ENCODE measurements around the gene SPIB.
"Not testable (repeated sequence)": the region's sequence is repeated elsewhere in the genome, so short reads cannot be mapped to it uniquely, and the experiment has no call there.

SPIB gene

GRCh38 chr19:50437862-50438449, 19.2 kb downstream of the SPIB start:
- no peak for DNase-seq (ENCODE audit: low read depth in 3 of 3)

GRCh38 chr19:50439130-50439529, 20.4 kb downstream of the SPIB start:
- DNase-seq (ENCODE audit: low read depth in 3 of 3) = not testable (repeated sequence)

GRCh38 chr19:50444059-50444458, 25.3 kb downstream of the SPIB start:
- no peak for DNase-seq (ENCODE audit: low read depth in 3 of 3)

- no peak for DNase-seq (ENCODE audit: low read depth in 3 of 3)
These were observed 28.3 kb downstream of the SPIB start for GRCh38 chr19:50447053-50447452.

GRCh38 chr19:50447750-50448149, 29.0 kb downstream of the SPIB start:
- no peak for DNase-seq (ENCODE audit: low read depth in 3 of 3)

- no peak for DNase-seq (ENCODE audit: low read depth in 3 of 3)
These were observed 30.6 kb downstream of the SPIB start for GRCh38 chr19:50449236-50449899.

GRCh38 chr19:50450369-50451222, 31.9 kb downstream of the SPIB start:
- DNase-seq (ENCODE audit: low read depth in 3 of 3) = no peak

- DNase-seq (ENCODE audit: low read depth in 3 of 3) = no peak
These were observed 32.4 kb downstream of the SPIB start for GRCh38 chr19:50451223-50451534.

- no peak for DNase-seq (ENCODE audit: low read depth in 3 of 3)
These were observed 34.5 kb downstream of the SPIB start for GRCh38 chr19:50453243-50453642.

GRCh38 chr19:50455992-50456391, 37.3 kb downstream of the SPIB start:
- DNase-seq (ENCODE audit: low read depth in 3 of 3) = no peak

- DNase-seq (ENCODE audit: low read depth in 3 of 3) = no peak
These were observed 38.6 kb downstream of the SPIB start for GRCh38 chr19:50457300-50457699.

- DNase-seq (ENCODE audit: low read depth in 3 of 3) = no peak
These were observed 39.8 kb downstream of the SPIB start for GRCh38 chr19:50458396-50459066.

GRCh38 chr19:50459067-50459456, 40.3 kb downstream of the SPIB start:
- DNase-seq (ENCODE audit: low read depth in 3 of 3) = no peak

GRCh38 chr19:50459638-50460037, 40.9 kb downstream of the SPIB start:
- DNase-seq (ENCODE audit: low read depth in 3 of 3) = no peak

- DNase-seq (ENCODE audit: low read depth in 3 of 3) = peak in 1 of 3 donors; percentile 8
These were observed 41.5 kb downstream of the SPIB start for GRCh38 chr19:50460161-50460765.

- DNase-seq (ENCODE audit: low read depth in 3 of 3) = peak; percentile 24 to 40 (median 34)
These were observed 42.5 kb downstream of the SPIB start for GRCh38 chr19:50461066-50461875.

- no peak for DNase-seq (ENCODE audit: low read depth in 3 of 3)
These were observed 44.2 kb downstream of the SPIB start for GRCh38 chr19:50462970-50463369.

GRCh38 chr19:50464348-50464747, 45.6 kb downstream of the SPIB start:
- DNase-seq (ENCODE audit: low read depth in 3 of 3) = no peak

GRCh38 chr19:50465000-50465399, 46.3 kb downstream of the SPIB start:
- no peak for DNase-seq (ENCODE audit: low read depth in 3 of 3)

- DNase-seq (ENCODE audit: low read depth in 3 of 3) = no peak
These were observed 47.4 kb downstream of the SPIB start for GRCh38 chr19:50465986-50466705.

- no peak for DNase-seq (ENCODE audit: low read depth in 3 of 3)
These were observed 47.9 kb downstream of the SPIB start for GRCh38 chr19:50466706-50467039.
